PC-9 (cell line): ENCODE data around the gene NT5C2.

Experiments
- EZH2 ChIP-seq: fragments of 200-600 bp; sonication (generic); IDR thresholded peaks from 2 replicates; pipeline ENCODE4 v1.8.0; 2017; ENCODE audit warnings: antibody characterized with exemption, low read depth
- TF ChIP-seq, protein P1 (sequence below): fragments of 200-600 bp; sonication (generic); conservative IDR thresholded peaks from 2 replicates; pipeline ENCODE4 v1.6.1; 2017; ENCODE audit warnings: mixed run types, antibody characterized with exemption, mild to moderate bottlenecking, moderate library complexity

GRCh38 chr10:103042908-103043307, 150.2 kb downstream of the NT5C2 start:
- TF ChIP-seq, protein P1, sequence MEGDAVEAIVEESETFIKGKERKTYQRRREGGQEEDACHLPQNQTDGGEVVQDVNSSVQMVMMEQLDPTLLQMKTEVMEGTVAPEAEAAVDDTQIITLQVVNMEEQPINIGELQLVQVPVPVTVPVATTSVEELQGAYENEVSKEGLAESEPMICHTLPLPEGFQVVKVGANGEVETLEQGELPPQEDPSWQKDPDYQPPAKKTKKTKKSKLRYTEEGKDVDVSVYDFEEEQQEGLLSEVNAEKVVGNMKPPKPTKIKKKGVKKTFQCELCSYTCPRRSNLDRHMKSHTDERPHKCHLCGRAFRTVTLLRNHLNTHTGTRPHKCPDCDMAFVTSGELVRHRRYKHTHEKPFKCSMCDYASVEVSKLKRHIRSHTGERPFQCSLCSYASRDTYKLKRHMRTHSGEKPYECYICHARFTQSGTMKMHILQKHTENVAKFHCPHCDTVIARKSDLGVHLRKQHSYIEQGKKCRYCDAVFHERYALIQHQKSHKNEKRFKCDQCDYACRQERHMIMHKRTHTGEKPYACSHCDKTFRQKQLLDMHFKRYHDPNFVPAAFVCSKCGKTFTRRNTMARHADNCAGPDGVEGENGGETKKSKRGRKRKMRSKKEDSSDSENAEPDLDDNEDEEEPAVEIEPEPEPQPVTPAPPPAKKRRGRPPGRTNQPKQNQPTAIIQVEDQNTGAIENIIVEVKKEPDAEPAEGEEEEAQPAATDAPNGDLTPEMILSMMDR, result no peak
- no peak for TF ChIP-seq EZH2
